HUES48 (cell line): Measurements from ENCODE around the gene RIC8A.
"Not testable (repeated sequence)": the region's sequence is repeated elsewhere in the genome, so short reads cannot be mapped to it uniquely, and the experiment has no call there.

Source experiments
- H3K27ac ChIP-seq: one replicate; pipeline ENCODE4 v1.7.0; 2013; ENCODE audit warnings: low read depth, low read length, inconsistent platforms
- H3K27me3 ChIP-seq: 2 replicates; pipeline ENCODE4 v1.6.1; 2013; ENCODE audit warnings: mild to moderate bottlenecking, low read length; ENCODE audit not compliant: control insufficient read depth, insufficient read depth
- H3K36me3 ChIP-seq: 2 replicates; pipeline ENCODE4 v1.6.1; 2013; ENCODE audit warnings: low read length; ENCODE audit not compliant: control insufficient read depth, insufficient read depth
- H3K4me1 ChIP-seq: 2 replicates; pipeline ENCODE4 v1.6.1; 2013; ENCODE audit warnings: mild to moderate bottlenecking, low read length; ENCODE audit not compliant: control insufficient read depth, insufficient read depth
- H3K4me3 ChIP-seq: 2 replicates; pipeline ENCODE4 v1.5.1; 2013; ENCODE audit warnings: mild to moderate bottlenecking, low read depth, low read length
- H3K9ac ChIP-seq: 2 replicates; pipeline ENCODE4 v1.6.1; 2013; ENCODE audit warnings: mild to moderate bottlenecking, low read depth, low read length, moderate library complexity
- H3K9me3 ChIP-seq: 2 replicates; pipeline ENCODE4 v1.6.1; 2013; ENCODE audit warnings: low read length; ENCODE audit not compliant: control insufficient read depth, insufficient read depth

The RIC8A gene

GRCh38 chr11:211741-212140 lies 4.2 kb downstream of the RIC8A start:
- Histone ChIP-seq H3K27ac (no peak overlapping the region), H3K4me3 (no peak overlapping the region), H3K9ac (no peak overlapping the region), H3K9me3 (no peaks in the 10 kb centered on the region), H3K4me1 (no peaks in the 10 kb centered on the region), H3K27me3 (no peaks in the 10 kb centered on the region), H3K36me3 (peaks cover 64% of the 10 kb centered on the region)

- Histone ChIP-seq H3K4me3 (no peak overlapping the region), H3K9me3 (no peaks in the 10 kb centered on the region), H3K27ac (no peak overlapping the region), H3K27me3 (no peaks in the 10 kb centered on the region), H3K9ac (no peak overlapping the region), H3K36me3 (peaks cover 64% of the 10 kb centered on the region), H3K4me1 (no peaks in the 10 kb centered on the region)
These were observed 4.9 kb downstream of the RIC8A start for GRCh38 chr11:212150-213100.

GRCh38 chr11:213111-213510 lies 5.6 kb downstream of the RIC8A start:
- Histone ChIP-seq H3K9me3 (no peaks in the 10 kb centered on the region), H3K27ac (no peak overlapping the region), H3K36me3 (peaks cover 64% of the 10 kb centered on the region), H3K27me3 (no peaks in the 10 kb centered on the region), H3K4me1 (no peaks in the 10 kb centered on the region), H3K4me3 (no peak overlapping the region), H3K9ac (no peak overlapping the region)

- H3K4me1 ChIP-seq = no peaks in the 10 kb centered on the region
- H3K36me3 ChIP-seq = peaks cover 64% of the 10 kb centered on the region
- H3K27ac ChIP-seq = no peak overlapping the region
- no peaks in the 10 kb centered on the region for H3K27me3 ChIP-seq
- H3K9ac ChIP-seq = no peak overlapping the region
- H3K9me3 ChIP-seq = no peaks in the 10 kb centered on the region
- no peak overlapping the region for H3K4me3 ChIP-seq
These were observed 6.6 kb downstream of the RIC8A start for GRCh38 chr11:214083-214482.

- Histone ChIP-seq H3K9ac (no peak overlapping the region), H3K27me3 (no peaks in the 10 kb centered on the region), H3K27ac (no peak overlapping the region), H3K4me3 (no peak overlapping the region), H3K4me1 (no peaks in the 10 kb centered on the region), H3K36me3 (peaks cover 53% of the 10 kb centered on the region), H3K9me3 (no peaks in the 10 kb centered on the region)
These were observed 8.1 kb downstream of the RIC8A start for GRCh38 chr11:215581-216037.

- no peaks in the 10 kb centered on the region for H3K4me1 ChIP-seq
- H3K4me3 ChIP-seq = no peak overlapping the region
- no peaks in the 10 kb centered on the region for H3K27me3 ChIP-seq
- H3K27ac ChIP-seq = no peak overlapping the region
- peaks cover 45% of the 10 kb centered on the region for H3K36me3 ChIP-seq
- H3K9me3 ChIP-seq = no peaks in the 10 kb centered on the region
- no peak overlapping the region for H3K9ac ChIP-seq
These were observed 8.8 kb downstream of the RIC8A start for GRCh38 chr11:216081-216974.

- Histone ChIP-seq H3K27ac (no peak overlapping the region), H3K36me3 (peaks cover 32% of the 10 kb centered on the region), H3K4me1 (no peaks in the 10 kb centered on the region), H3K9ac (no peak overlapping the region), H3K27me3 (no peaks in the 10 kb centered on the region), H3K9me3 (no peaks in the 10 kb centered on the region), H3K4me3 (no peak overlapping the region)
These were observed 10.2 kb downstream of the RIC8A start for GRCh38 chr11:217704-218103.

GRCh38 chr11:218815-219593 lies 11.5 kb downstream of the RIC8A start:
- Histone ChIP-seq H3K4me3 (no peak overlapping the region), H3K36me3 (peaks cover 21% of the 10 kb centered on the region), H3K9me3 (no peaks in the 10 kb centered on the region), H3K27me3 (no peaks in the 10 kb centered on the region), H3K27ac (no peak overlapping the region), H3K9ac (no peak overlapping the region), H3K4me1 (no peaks in the 10 kb centered on the region)

GRCh38 chr11:220641-221215 lies 13.2 kb downstream of the RIC8A start:
- not testable (repeated sequence) for H3K9me3 ChIP-seq, H3K4me1 ChIP-seq, H3K27me3 ChIP-seq, H3K27ac ChIP-seq, H3K4me3 ChIP-seq, H3K36me3 ChIP-seq, H3K9ac ChIP-seq

- Histone ChIP-seq H3K27ac (no peak overlapping the region), H3K27me3 (no peaks in the 10 kb centered on the region), H3K9me3 (no peaks in the 10 kb centered on the region), H3K36me3 (0 out of 2 replicates have a peak, but pooled peaks cover under 1% of the 10 kb centered on the region), H3K4me3 (no peak overlapping the region), H3K9ac (no peak overlapping the region), H3K4me1 (no peaks in the 10 kb centered on the region)
These were observed 14.0 kb downstream of the RIC8A start for GRCh38 chr11:221539-221938.
